Left lung (tissue), 10 donors: ENCODE data around the gene ACSF3. TPM values are rescaled to one million over a fixed set of nuclear protein-coding genes. Genes with fewer than 3 reads are reported as not detected.

Experiments used
- ATAC-seq: fragments of 200-7000 bp; cut with Tn5 transposase; one replicate; pipeline ENCODE4 v1.9.1; 2020; ENCODE audit warnings: moderate library complexity
- DNase-seq, 4 donors: peaks; one replicate each; pipeline ENCODE4 v3.0.0-alpha.2; 2013 to 2020
- H3K27ac ChIP-seq, 2 donors: fragments of 200-600 bp; sonication (generic) in 1 of 2; one replicate each; pipeline versions ENCODE4 v1.5.0 to v1.8.0; 2020 to 2021
- H3K27me3 ChIP-seq, 2 donors: fragments of 200-600 bp; sonication (generic) in 1 of 2; one replicate each; pipeline versions ENCODE4 v1.5.0 to v1.8.0; 2020 to 2021
- H3K36me3 ChIP-seq, 2 donors: fragments of 200-600 bp; sonication (generic) in 1 of 2; one replicate each; pipeline versions ENCODE4 v1.5.0 to v1.8.0; 2020 to 2021
- H3K4me1 ChIP-seq, 2 donors: fragments of 200-600 bp; one replicate each; pipeline ENCODE4 v1.8.0; 2021
- H3K4me3 ChIP-seq, 2 donors: fragments of 200-600 bp; sonication (generic) in 1 of 2; one replicate each; pipeline versions ENCODE4 v1.5.0 to v1.8.0; 2020 to 2021; ENCODE audit warnings: mild to moderate bottlenecking in 1 of 2
- H3K9me3 ChIP-seq, 2 donors: fragments of 200-600 bp; sonication (generic) in 1 of 2; one replicate each; pipeline versions ENCODE4 v1.5.0 to v1.8.0; 2020 to 2021
- CTCF ChIP-seq, 2 donors: fragments of 200-600 bp; sonication (generic) in 1 of 2; IDR thresholded peaks; one replicate each; pipeline versions ENCODE4 v1.5.0 to v1.8.0; 2021; ENCODE audit warnings: antibody characterized with exemption in 2 of 2
- intact Hi-C, 2 donors: fragments of 100-400 bp; cut with DNase I; formaldehyde crosslinking; loops; one replicate each; pipeline versions ENCODE4 v1.11.2 to v1.14.2; 2022
- polyA plus RNA-seq, 6 donors: library from polyadenylated mRNA; unstranded; fragments of 120-200 nt; gene quantifications; one replicate each; pipeline ENCODE4 v1.2.1, GENCODE V29; 2013; ENCODE audit not compliant: insufficient read length in 6 of 6
- total RNA-seq, 2 donors: library from RNA; stranded (reverse); fragmentation: NEBNext Ultra II Directional; extraction: Animal tissue kit (Norgen Biotek cat#: 25700); gene quantifications; one replicate each; pipeline ENCODE4 v1.2.1, GENCODE V29; 2021
- donor health status: DM: no; HTN: yes; CAD: no.
- donor health status: DM: no; HTN: no; CAD: no.

The ACSF3 gene
- total and polyA plus RNA-seq, 8 donors: 30.0 to 38.4 (median 33.7) TPM

DNA sequence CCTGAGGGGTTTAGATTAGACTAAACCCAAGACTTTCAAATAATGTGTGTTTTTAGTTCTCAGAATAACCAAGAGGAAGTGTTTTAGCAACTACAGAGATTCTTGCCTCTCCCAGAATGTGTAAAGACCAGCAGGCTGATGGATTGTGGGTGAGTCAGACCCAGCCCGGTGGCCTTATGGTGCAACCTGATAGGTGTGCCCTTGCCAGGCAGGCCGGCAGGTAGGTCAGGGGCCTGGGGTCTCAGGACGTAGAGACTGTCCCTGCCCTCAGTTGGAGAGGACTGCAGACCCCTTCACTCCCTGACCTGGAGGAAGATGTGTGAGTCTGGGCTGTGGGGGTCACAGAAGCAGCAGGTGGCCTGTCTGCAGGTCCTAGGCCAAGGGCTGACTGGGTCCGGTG, 47.2 kb upstream of the ACSF3 start:
- ATAC-seq (no peak), DNase-seq (peak in 1 of 4 donors; percentile 23)
- Histone ChIP-seq H3K4me3 (no peak overlapping the region), H3K4me1 (no peaks in the 10 kb centered on the region), H3K36me3 (no peaks in the 10 kb centered on the region), H3K27me3 (peaks cover 0 to 95% of the 10 kb centered on the region in 2 donors), H3K27ac (no peak overlapping the region), H3K9me3 (no peaks in the 10 kb centered on the region)
- TF ChIP-seq CTCF (IDR thresholded peaks at IDR 0.05): no peak
- intact Hi-C loops: no loop called here

- no peak for ATAC-seq
- Histone ChIP-seq H3K4me3 (no peak overlapping the region), H3K27me3 (peaks cover 0 to 96% of the 10 kb centered on the region in 2 donors), H3K36me3 (no peaks in the 10 kb centered on the region), H3K9me3 (no peaks in the 10 kb centered on the region), H3K4me1 (no peaks in the 10 kb centered on the region), H3K27ac (no peak overlapping the region)
- peak in 1 of 4 donors; percentile 63 for DNase-seq
- intact Hi-C loops: no loop called here
- TF ChIP-seq CTCF (IDR thresholded peaks at IDR 0.05): no peak
Observed at GRCh38 chr16:89047331-89048089, 46.1 kb upstream of the ACSF3 start.

DNA sequence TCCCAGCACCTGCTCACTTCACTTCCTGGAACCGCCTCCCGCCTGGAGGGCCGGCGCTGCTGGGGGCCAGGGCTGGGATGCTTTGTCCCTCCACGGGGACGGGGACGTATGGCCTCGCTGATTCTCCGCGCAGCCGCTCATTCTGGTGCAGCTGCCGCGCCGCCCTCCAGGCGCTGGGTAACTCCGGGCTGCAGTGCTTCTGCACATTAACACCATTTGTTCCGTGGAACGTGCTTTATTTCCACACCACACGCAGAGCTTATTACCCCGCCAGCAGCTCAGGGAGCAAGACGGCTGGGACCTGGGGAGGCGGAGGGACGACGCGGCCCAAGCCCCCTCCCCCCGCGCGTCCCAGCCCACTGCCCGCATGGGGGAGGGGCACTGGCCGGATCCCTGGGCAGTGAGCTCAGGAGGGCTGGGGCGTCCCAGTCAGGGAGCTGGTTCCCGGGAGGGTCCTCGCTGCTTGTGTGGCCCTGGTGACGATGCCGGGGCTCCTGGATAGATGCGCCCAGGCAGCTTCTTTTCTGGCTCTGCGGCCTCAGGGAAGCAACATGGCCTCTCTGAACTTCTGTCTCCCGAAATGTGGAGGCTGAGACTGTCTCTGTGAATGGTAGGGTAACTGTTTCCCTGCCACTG, 45.4 kb upstream of the ACSF3 start:
- H3K4me3 ChIP-seq: no peak overlapping the region
- intact Hi-C loops: no loop called here
- ATAC-seq (no peak), DNase-seq (peak in 1 of 4 donors; percentile 68)
- H3K36me3 ChIP-seq: no peaks in the 10 kb centered on the region
- no peaks in the 10 kb centered on the region for H3K4me1 ChIP-seq
- H3K27ac ChIP-seq: no peak overlapping the region
- peaks cover 0 to 96% of the 10 kb centered on the region in 2 donors for H3K27me3 ChIP-seq
- H3K9me3 ChIP-seq: no peaks in the 10 kb centered on the region
- no peak for TF ChIP-seq CTCF (IDR thresholded peaks at IDR 0.05)

DNA sequence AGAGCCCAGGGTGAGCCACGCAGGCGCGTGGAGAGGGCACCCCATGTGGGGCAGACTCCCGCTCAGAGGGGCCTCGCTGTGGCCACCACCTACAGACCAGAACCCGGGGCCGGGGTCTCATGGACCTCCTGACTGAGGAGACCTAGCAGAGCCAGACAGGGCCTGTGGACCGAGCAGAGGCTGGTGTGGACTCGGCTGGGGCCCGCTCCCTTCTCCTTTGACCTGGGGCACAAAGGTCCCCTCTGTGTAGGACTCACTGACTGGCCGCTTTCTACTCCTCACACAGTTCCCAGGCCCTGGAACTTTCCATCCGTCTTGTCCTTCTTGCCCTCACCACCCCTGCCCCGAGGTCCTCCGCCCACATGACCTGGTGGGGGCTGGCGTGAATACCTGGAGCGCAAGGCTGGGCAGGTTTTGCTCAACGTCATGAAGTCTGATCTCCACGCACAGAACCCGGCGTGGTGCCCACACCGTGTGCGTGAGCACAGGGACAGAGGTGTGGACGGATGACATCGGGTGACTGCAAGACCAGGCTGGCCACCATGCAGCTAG, 44.7 kb upstream of the ACSF3 start:
- Histone ChIP-seq H3K27ac (no peak overlapping the region), H3K9me3 (no peaks in the 10 kb centered on the region), H3K36me3 (no peaks in the 10 kb centered on the region), H3K4me3 (no peak overlapping the region), H3K4me1 (no peaks in the 10 kb centered on the region), H3K27me3 (peaks cover 0 to 96% of the 10 kb centered on the region in 2 donors)
- TF ChIP-seq CTCF (IDR thresholded peaks at IDR 0.05): no peak
- ATAC-seq: no peak
- intact Hi-C loops: no loop called here
- peak in 1 of 4 donors; percentile 66 for DNase-seq

GRCh38 chr16:89049484-89050118, 44.1 kb upstream of the ACSF3 start:
- DNase-seq (peak in 2 of 4 donors; percentile 46 to 70), ATAC-seq (no peak)
- peaks cover 0 to 96% of the 10 kb centered on the region in 2 donors for H3K27me3 ChIP-seq
- TF ChIP-seq CTCF (IDR thresholded peaks at IDR 0.05): no peak
- H3K27ac ChIP-seq: no peak overlapping the region
- no peaks in the 10 kb centered on the region for H3K9me3 ChIP-seq
- no peaks in the 10 kb centered on the region for H3K36me3 ChIP-seq
- no peaks in the 10 kb centered on the region for H3K4me1 ChIP-seq
- no peak overlapping the region for H3K4me3 ChIP-seq
- intact Hi-C loops: no loop called here
